ENCODE measurements around the gene PHKA1.
"Not testable (repeated sequence)": the region's sequence is repeated elsewhere in the genome, so short reads cannot be mapped to it uniquely, and the experiment has no call there.

Gene PHKA1

DNA sequence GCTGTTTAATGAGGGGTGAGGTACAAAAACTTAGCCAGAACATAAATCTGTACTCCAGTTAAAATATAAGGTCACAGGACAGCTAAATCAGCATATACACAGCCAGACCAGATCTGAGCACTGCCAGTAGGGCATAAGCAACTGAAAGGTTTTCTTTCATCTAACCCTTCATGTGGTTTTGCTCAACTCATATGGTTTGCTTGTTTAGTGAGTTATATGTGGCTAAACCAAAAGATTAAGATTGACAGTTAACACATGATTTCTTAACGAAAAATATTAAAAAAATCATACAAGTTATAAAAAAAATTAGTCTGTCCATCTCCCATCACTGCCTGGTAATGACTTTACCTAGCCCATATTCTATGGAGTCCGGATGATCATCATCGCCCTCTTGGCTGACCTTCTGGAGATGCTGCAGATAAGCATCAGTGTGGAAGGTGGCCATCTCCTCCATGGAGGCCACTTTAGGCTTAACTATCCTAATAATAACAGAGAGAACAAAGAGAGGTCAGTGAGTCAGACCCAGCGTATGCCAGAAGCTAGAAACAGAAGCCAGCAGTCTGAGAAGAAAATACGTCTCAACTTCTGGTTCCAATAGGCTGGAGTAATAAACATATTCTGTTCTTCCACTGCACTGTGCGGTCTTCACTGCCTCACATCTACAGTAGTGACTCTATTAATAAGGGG, 145.6 kb downstream of the PHKA1 start:
- no peak for FAIRE-seq

GRCh38 chrX:72566448-72566847, 147.7 kb downstream of the PHKA1 start:
- no peak for FAIRE-seq

- not testable (repeated sequence) for FAIRE-seq
Measured at GRCh38 chrX:72559655-72560054, 154.5 kb downstream of the PHKA1 start.

DNA sequence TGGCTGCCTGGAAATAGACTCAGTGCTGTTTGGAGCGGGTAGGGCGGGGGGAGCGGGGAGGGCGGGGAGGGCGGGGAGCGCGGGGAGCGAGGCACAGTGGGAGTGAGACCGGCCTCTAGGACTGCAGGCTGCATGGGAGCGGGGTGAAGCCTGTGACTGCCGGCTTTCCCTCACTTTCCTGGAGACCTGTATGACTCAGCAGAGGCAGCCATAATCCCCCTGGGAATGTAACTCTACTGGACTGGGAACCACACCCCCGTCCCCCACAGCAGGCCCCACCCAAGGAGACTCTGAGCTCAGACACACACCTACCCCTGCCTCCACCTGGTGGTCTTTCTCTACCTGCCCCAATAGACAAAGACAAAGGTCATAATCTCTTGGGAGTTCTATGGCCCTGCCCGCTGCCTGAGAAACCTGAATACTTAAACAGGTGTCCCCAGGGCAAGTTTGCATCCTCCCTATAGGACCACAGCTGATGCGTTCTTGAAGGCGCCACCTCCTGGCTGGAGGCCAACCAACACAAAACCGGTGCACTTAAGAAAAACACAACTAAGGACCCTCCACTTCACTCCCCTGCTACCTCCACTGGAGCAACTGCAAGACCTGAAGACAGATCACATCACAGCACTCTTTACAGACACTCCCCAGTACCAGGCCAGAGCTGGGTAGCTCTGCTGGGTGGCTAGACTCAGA, 159.5 kb downstream of the PHKA1 start:
- FAIRE-seq: no peak

DNA sequence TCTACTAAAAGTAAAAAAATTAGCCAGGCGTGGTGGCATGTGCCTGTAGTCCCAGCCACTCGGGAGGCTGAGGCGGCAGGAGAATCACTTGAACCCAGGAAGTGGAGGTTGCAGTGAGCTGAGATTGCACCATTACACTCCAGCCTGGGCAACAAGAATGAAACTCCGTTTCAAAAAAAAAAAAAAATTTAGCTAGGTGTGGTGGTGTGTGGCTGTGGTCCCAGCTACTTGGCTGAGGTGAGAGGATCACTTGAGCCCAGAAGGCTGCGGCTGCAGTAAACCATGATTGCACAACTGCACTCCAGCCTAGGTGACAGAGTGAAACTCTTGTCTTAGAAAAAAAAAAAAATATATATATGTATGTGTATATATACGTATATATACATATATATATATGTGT, 161.7 kb downstream of the PHKA1 start:
- not testable (repeated sequence) for FAIRE-seq

GRCh38 chrX:72545990-72546389, 168.1 kb downstream of the PHKA1 start:
- FAIRE-seq: no peak

GRCh38 chrX:72540318-72540717, 173.8 kb downstream of the PHKA1 start:
- peak; percentile 58 for FAIRE-seq

DNA sequence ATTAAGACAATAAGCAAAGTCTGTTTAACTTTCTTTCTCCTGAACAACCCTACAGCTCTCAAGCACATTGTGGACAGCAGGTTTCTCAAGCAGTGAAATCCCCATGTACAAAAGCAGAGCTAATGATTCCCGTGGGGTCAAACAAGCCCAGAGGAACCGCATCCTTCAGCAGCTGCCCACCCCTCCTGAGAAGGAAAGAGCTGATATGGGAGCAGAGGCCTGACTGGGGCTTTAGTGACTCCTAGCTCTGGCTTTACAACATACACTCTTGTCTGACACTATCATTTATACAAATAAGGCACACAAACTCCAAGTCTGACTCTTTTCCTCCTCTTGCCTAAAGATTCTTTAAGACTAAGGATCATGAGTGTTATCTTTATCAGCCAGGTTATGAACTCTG, 174.3 kb downstream of the PHKA1 start:
- no peak for FAIRE-seq

DNA sequence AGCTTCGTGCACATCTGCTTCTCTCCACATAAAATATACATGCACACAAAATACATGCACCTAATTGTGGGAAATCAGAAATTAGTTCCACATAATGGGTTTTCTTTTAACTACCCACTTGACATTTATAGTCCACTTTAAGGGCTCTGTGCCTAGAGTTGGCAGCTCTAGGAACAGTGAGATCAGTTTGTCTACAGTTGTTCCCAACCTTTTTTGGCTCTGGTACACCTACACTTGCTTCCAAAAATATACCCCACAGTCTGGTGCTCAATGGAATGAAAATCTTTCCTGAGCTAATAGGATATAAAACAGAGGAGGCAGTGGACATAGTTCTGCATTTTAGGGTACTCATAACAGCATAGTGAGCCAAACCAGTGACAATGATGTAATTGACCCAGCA, 177.6 kb downstream of the PHKA1 start:
- no peak for FAIRE-seq

GRCh38 chrX:72532366-72532765, 181.7 kb downstream of the PHKA1 start:
- FAIRE-seq: no peak

All from endometrium (tissue), 2 donors.